Smooth muscle cell (in vitro differentiated cells): Measurements from ENCODE around the gene SLC18A2. TPM values are rescaled to one million over a fixed set of nuclear protein-coding genes. Genes with fewer than 3 reads are reported as not detected.

Source experiments
- DNase-seq: peaks from one replicate; lab custom pipeline; 2025; ENCODE audit not compliant: unreplicated experiment; lab: John Stamatoyannopoulos, UW
- H2AFZ ChIP-seq: fragments of 200-600 bp; sonication (generic); 2 replicates; pipeline ENCODE4 v1.6.0; 2016; ENCODE audit warnings: antibody characterized with exemption, low read depth, mild to moderate bottlenecking
- H3F3A ChIP-seq: fragments of 200-600 bp; sonication (generic); 2 replicates; pipeline ENCODE4 v1.6.0; 2017; ENCODE audit warnings: antibody characterized with exemption, low read depth
- H3K27ac ChIP-seq: fragments of 200-600 bp; sonication (generic); 2 replicates; pipeline ENCODE4 v1.5.1; 2016; ENCODE audit warnings: low read depth, mild to moderate bottlenecking
- H3K27me3 ChIP-seq: fragments of 200-600 bp; sonication (generic); 2 replicates; pipeline ENCODE4 v1.6.1; 2016; ENCODE audit warnings: low read depth, mild to moderate bottlenecking
- H3K36me3 ChIP-seq: fragments of 200-600 bp; sonication (generic); 2 replicates; pipeline ENCODE4 v1.5.1; 2016; ENCODE audit warnings: low read depth
- H3K4me1 ChIP-seq: fragments of 200-600 bp; sonication (generic); 2 replicates; pipeline ENCODE4 v1.5.1; 2016; ENCODE audit warnings: low read depth
- H3K4me2 ChIP-seq: fragments of 200-600 bp; sonication (generic); 2 replicates; pipeline ENCODE4 v1.6.0; 2016; ENCODE audit warnings: mild to moderate bottlenecking
- H3K4me3 ChIP-seq: fragments of 200-600 bp; sonication (generic); 2 replicates; pipeline ENCODE4 v1.5.1; 2016; ENCODE audit warnings: mild to moderate bottlenecking
- H3K79me2 ChIP-seq: fragments of 200-600 bp; sonication (generic); 2 replicates; pipeline ENCODE4 v1.6.0; 2016; ENCODE audit warnings: low read depth, mild to moderate bottlenecking
- H3K9ac ChIP-seq: fragments of 200-600 bp; sonication (generic); 2 replicates; pipeline ENCODE4 v1.6.0; 2016; ENCODE audit warnings: low read depth
- H3K9me3 ChIP-seq: fragments of 200-600 bp; sonication (generic); replicated peaks from 2 replicates; pipeline ENCODE4 v1.5.1; 2016; ENCODE audit warnings: low read depth
- H4K20me1 ChIP-seq: fragments of 200-600 bp; sonication (generic); 2 replicates; pipeline ENCODE4 v1.6.0; 2016; ENCODE audit warnings: low read depth
- WGBS: methylation state at CpG from one replicate; pipeline ENCODE4 v1.1.7; 2016; ENCODE audit warnings: low lambda C conversion rate; 5-methylcytosine and 5-hydroxymethylcytosine counted together
- polyA plus RNA-seq: library from polyadenylated mRNA; unstranded; fragments of >200 nt; fragmentation: Nextera tagmentation; extraction: Ambion mirVana; gene quantifications from 2 replicates; pipeline ENCODE4 v1.2.1, GENCODE V29; 2016
- total RNA-seq: library from RNA; depleted of rRNA; stranded (reverse); fragments of >200 nt; gene quantifications from 2 replicates; pipeline ENCODE4 v1.2.3, GENCODE V29; 2014
- TF ChIP-seq, protein P1 (sequence below): fragments of 200-600 bp; sonication (generic); IDR thresholded peaks from 2 replicates; pipeline ENCODE4 v1.5.1; 2017; ENCODE audit warnings: borderline replicate concordance, mild to moderate bottlenecking, antibody characterized with exemption; ENCODE audit not compliant: insufficient read depth, poor library complexity, severe bottlenecking

SLC18A2 gene
- total and polyA plus RNA-seq, 2 experiments from 2014 or later = 0.09 to 0.18 TPM

DNA sequence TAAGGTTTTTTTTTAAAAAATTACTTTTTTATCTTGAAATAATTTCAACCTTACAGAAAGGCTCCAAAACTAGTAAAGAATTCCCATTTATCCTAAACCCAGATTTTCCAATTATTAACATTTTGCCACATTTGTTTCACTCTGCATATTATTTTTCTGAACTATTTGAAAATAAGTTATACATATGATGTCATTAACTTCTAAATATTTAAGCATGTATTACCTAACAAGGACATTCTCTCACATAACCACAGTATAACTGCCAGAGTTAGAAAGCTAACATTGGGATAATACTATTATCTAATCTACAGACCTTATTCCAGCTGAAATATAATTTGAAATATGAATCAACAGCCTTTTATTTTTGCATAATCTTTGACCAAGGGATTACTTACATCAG lies 65.8 kb downstream of the SLC18A2 start:
- Histone ChIP-seq H3K4me3 (no peak overlapping the region), H3K4me1 (no peaks in the 10 kb centered on the region), H3F3A (no peaks in the 10 kb centered on the region)

DNA sequence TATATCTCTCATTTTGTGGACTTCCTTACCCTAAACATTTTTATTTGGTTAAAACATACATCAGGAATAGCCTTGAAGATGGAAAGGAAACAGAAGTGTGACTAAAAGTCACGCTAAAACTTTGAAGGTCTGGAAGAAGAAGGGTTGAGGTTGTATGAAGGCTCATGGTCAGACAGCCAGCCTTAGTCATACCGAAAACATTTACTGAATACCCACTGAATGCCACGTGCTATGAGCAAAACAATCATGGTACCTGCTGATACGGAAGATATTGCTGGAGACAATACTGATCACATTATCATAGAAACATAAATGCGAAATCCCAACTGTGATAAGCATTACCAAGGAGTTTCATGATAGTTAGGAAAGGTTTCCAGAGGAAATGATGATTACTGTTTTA lies 70.3 kb downstream of the SLC18A2 start:
- Histone ChIP-seq H4K20me1 (peaks cover 41% of the 10 kb centered on the region), H3K9me3 (no peaks in the 10 kb centered on the region), H3K9ac (no peak overlapping the region), H3K36me3 (no peaks in the 10 kb centered on the region), H3F3A (no peaks in the 10 kb centered on the region), H3K4me2 (no peak overlapping the region), H3K27ac (no peak overlapping the region), H2AFZ (no peak overlapping the region), H3K79me2 (peaks cover 6% of the 10 kb centered on the region), H3K4me3 (no peak overlapping the region), H3K27me3 (no peaks in the 10 kb centered on the region), H3K4me1 (no peaks in the 10 kb centered on the region)
- no peak for DNase-seq
- 89% methylated on average over 5 of the region's 5 CpGs for WGBS
- TF ChIP-seq, protein P1, sequence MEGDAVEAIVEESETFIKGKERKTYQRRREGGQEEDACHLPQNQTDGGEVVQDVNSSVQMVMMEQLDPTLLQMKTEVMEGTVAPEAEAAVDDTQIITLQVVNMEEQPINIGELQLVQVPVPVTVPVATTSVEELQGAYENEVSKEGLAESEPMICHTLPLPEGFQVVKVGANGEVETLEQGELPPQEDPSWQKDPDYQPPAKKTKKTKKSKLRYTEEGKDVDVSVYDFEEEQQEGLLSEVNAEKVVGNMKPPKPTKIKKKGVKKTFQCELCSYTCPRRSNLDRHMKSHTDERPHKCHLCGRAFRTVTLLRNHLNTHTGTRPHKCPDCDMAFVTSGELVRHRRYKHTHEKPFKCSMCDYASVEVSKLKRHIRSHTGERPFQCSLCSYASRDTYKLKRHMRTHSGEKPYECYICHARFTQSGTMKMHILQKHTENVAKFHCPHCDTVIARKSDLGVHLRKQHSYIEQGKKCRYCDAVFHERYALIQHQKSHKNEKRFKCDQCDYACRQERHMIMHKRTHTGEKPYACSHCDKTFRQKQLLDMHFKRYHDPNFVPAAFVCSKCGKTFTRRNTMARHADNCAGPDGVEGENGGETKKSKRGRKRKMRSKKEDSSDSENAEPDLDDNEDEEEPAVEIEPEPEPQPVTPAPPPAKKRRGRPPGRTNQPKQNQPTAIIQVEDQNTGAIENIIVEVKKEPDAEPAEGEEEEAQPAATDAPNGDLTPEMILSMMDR = no peak

More for the DNA sequence above, 65.8 kb downstream of the SLC18A2 start:
- Histone ChIP-seq H4K20me1 (peaks cover 35% of the 10 kb centered on the region), H3K79me2 (peaks cover 6% of the 10 kb centered on the region), H3K36me3 (no peaks in the 10 kb centered on the region), H3K9me3 (no peaks in the 10 kb centered on the region), H3K9ac (no peak overlapping the region), H2AFZ (no peak overlapping the region), H3K27me3 (no peaks in the 10 kb centered on the region), H3K27ac (no peak overlapping the region), H3K4me2 (no peak overlapping the region)
- DNase-seq = no peak
- TF ChIP-seq, protein P1 = no peak

DNA sequence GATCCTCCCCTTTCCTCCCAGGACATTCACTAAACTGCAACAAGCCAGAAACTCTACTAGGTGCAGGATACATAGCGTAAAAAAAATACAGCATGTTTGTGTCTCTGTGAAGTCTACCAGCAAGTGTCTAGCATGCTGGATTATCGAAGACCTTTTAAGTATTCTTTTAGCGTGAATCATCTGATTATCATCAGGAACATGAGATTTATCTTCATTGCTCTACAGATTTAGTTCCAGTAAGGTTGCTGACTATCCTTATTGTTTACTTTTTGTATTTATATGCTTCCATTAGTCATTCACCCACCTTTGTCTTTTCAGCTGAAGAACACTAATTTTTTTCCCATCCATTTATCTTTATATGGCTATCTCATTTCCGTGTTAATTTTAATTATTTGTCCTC lies 71.5 kb downstream of the SLC18A2 start:
- H3K9me3 ChIP-seq = no peaks in the 10 kb centered on the region
- no peak overlapping the region for H3K27ac ChIP-seq
- no peak overlapping the region for H3K4me3 ChIP-seq
- TF ChIP-seq, protein P1 = no peak
- 92% methylated on average over 4 of the region's 4 CpGs for WGBS
- H3K4me1 ChIP-seq = no peaks in the 10 kb centered on the region
- peaks cover 50% of the 10 kb centered on the region for H4K20me1 ChIP-seq
- peaks cover 3% of the 10 kb centered on the region for H3K79me2 ChIP-seq
- no peak overlapping the region for H3K4me2 ChIP-seq
- no peak overlapping the region for H3K9ac ChIP-seq
- DNase-seq = no peak
- H2AFZ ChIP-seq = no peak overlapping the region
- no peaks in the 10 kb centered on the region for H3F3A ChIP-seq
- H3K27me3 ChIP-seq = no peaks in the 10 kb centered on the region
- H3K36me3 ChIP-seq = no peaks in the 10 kb centered on the region

DNA sequence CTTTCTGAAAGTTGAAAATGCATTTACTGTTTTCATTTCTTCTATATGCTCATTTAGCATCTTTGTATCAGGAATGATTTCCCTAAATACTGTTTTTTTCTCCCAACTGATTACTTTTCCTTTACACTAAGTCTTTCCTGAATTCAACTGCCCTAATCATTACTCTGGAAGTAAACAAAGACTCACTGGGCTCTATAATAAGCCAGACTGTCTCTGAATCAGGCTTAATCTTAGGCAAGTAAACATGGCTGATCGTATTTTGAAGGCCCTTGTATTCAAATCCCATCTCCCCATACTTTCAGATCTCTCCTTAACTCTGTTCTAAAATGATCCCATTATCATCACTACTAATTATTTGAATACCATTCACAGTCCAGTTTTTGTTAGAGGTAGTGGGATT lies 72.7 kb downstream of the SLC18A2 start:
- no peak for DNase-seq
- Histone ChIP-seq H3K36me3 (no peaks in the 10 kb centered on the region), H3K79me2 (no peaks in the 10 kb centered on the region), H2AFZ (no peak overlapping the region), H3K4me1 (no peaks in the 10 kb centered on the region), H3K4me3 (no peak overlapping the region), H3K27ac (no peak overlapping the region), H4K20me1 (peaks cover 56% of the 10 kb centered on the region), H3K4me2 (no peak overlapping the region), H3F3A (no peaks in the 10 kb centered on the region), H3K27me3 (no peaks in the 10 kb centered on the region), H3K9me3 (no peaks in the 10 kb centered on the region), H3K9ac (no peak overlapping the region)
- TF ChIP-seq, protein P1 = no peak
- 93% methylated on average over 1 of the region's 1 CpG for WGBS
